Breast epithelium (tissue), 4 donors: ENCODE data around the gene NRIP2. TPM values are rescaled to one million over a fixed set of nuclear protein-coding genes. Genes with fewer than 3 reads are reported as not detected.
"Not testable (repeated sequence)": the region's sequence is repeated elsewhere in the genome, so short reads cannot be mapped to it uniquely, and the experiment has no call there.

Source experiments
- DNase-seq, 2 donors: peaks; one replicate each; pipeline ENCODE4 v3.0.0-alpha.2; 2019; ENCODE audit warnings: low spot score in 2 of 2
- H3K27ac ChIP-seq, 2 donors: fragments of 200-600 bp; sonication (generic) in 1 of 2; one replicate each; pipeline ENCODE4 v1.5.1; 2016 to 2019; ENCODE audit warnings: mild to moderate bottlenecking in 1 of 2
- H3K27me3 ChIP-seq, 2 donors: fragments of 200-600 bp; sonication (generic) in 1 of 2; one replicate each; pipeline versions ENCODE4 v1.5.1 to v1.6.0; 2017 to 2019; ENCODE audit warnings: control low read depth in 1 of 2, mild to moderate bottlenecking in 1 of 2
- H3K36me3 ChIP-seq: fragments of 200-600 bp; one replicate; pipeline ENCODE4 v1.5.1; 2019
- H3K4me1 ChIP-seq, 2 donors: fragments of 200-600 bp; sonication (generic); one replicate each; pipeline ENCODE4 v1.5.1; 2016 to 2019; ENCODE audit warnings: control low read depth in 1 of 2
- H3K4me3 ChIP-seq, 3 donors: fragments of 200-600 bp; sonication (generic); 1 replicate in 2 of 3; 2 replicates in 1 of 3; pipeline ENCODE4 v1.5.1; 2016 to 2019; ENCODE audit warnings: mild to moderate bottlenecking in 3 of 3, moderate library complexity in 2 of 3
- H3K9me3 ChIP-seq, 2 donors: fragments of 200-600 bp; sonication (generic) in 1 of 2; one replicate each; pipeline ENCODE4 v1.5.1; 2016 to 2019; ENCODE audit warnings: control low read depth in 1 of 2
- POLR2A ChIP-seq: fragments of 450-650 bp; IDR thresholded peaks from one replicate; pipeline ENCODE4 v1.6.1; 2016; ENCODE audit warnings: antibody characterized with exemption, mild to moderate bottlenecking, moderate library complexity
- POLR2AphosphoS5 ChIP-seq, 3 donors: sonication (generic); formaldehyde crosslinking; IDR thresholded peaks; one replicate each; pipeline ENCODE4 v1.6.1; 2017; ENCODE audit warnings: antibody characterized with exemption in 3 of 3
- intact Hi-C: fragments of 100-400 bp; cut with DNase I; formaldehyde crosslinking; loops from one replicate; pipeline ENCODE4 v1.15.1; 2023; ENCODE audit warnings: low total_unique reads
- total RNA-seq, 3 donors: library from RNA; depleted of rRNA; stranded (reverse); fragments of >200 nt; gene quantifications; one replicate each; pipeline ENCODE4 v1.1.0, GENCODE V29; 2016
- TF ChIP-seq, protein P1 (sequence below), 3 donors: fragments of 450-650 bp; IDR thresholded peaks; one replicate each; pipeline ENCODE4 v1.5.1; 2016 to 2017; ENCODE audit warnings: antibody characterized with exemption in 3 of 3, mild to moderate bottlenecking in 3 of 3, moderate library complexity in 3 of 3

NRIP2 gene
- total RNA-seq, 3 donors from 2014 or later = 0.16 to 1.6 (median 1.2) TPM

DNA sequence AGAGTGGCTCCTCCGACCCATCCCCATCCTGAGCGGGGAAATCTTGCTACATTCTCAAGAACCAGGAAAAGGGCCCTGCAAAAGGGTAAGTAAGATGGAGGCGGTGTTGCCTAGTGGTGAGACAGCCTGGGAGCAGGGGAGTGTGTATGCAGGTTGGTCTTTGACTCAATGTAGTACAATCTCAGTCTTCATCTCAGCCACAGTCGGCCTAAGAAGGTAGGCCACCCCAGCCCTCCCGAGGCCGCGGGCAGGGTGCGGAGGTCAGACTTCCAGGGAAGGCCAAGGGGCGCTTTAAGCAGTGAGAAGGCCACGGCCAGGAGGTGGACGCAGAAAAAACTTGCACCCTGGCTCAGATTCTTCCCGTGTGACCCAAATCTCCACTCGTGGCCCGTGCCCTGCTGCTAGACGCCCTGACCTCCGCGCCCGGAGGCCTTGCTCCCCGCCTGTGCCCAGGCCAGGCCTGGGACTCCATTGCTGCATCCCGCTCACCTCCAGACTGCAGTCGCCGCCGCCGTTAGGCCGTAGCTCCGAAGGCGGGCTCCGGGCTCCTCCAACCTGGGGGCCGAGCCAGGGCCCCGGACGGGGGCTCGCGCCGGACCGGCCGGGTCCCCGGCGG is 41.7 kb upstream of the NRIP2 start:
- no peaks in the 10 kb centered on the region for H3K36me3 ChIP-seq
- no peak for DNase-seq
- intact Hi-C loops = loop anchor here (5.0 kb wide), 1 partner anchor 64 kb away; the partner anchor contains the start of gene ITFG2
- H3K27ac ChIP-seq = peak overlapping the region in 1 of 2 donors; percentile 98
- H3K4me1 ChIP-seq = peaks cover 7 to 13% of the 10 kb centered on the region in 2 donors
- TF ChIP-seq, protein P1, sequence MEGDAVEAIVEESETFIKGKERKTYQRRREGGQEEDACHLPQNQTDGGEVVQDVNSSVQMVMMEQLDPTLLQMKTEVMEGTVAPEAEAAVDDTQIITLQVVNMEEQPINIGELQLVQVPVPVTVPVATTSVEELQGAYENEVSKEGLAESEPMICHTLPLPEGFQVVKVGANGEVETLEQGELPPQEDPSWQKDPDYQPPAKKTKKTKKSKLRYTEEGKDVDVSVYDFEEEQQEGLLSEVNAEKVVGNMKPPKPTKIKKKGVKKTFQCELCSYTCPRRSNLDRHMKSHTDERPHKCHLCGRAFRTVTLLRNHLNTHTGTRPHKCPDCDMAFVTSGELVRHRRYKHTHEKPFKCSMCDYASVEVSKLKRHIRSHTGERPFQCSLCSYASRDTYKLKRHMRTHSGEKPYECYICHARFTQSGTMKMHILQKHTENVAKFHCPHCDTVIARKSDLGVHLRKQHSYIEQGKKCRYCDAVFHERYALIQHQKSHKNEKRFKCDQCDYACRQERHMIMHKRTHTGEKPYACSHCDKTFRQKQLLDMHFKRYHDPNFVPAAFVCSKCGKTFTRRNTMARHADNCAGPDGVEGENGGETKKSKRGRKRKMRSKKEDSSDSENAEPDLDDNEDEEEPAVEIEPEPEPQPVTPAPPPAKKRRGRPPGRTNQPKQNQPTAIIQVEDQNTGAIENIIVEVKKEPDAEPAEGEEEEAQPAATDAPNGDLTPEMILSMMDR (IDR thresholded peaks at IDR 0.05) = no peak
- TF ChIP-seq POLR2A (no peak), POLR2AphosphoS5 (IDR thresholded peaks at IDR 0.05) (no peak)
- no peaks in the 10 kb centered on the region for H3K27me3 ChIP-seq
- no peaks in the 10 kb centered on the region for H3K9me3 ChIP-seq
- H3K4me3 ChIP-seq = peak overlapping the region; percentile 77 to 94 (median 90)

DNA sequence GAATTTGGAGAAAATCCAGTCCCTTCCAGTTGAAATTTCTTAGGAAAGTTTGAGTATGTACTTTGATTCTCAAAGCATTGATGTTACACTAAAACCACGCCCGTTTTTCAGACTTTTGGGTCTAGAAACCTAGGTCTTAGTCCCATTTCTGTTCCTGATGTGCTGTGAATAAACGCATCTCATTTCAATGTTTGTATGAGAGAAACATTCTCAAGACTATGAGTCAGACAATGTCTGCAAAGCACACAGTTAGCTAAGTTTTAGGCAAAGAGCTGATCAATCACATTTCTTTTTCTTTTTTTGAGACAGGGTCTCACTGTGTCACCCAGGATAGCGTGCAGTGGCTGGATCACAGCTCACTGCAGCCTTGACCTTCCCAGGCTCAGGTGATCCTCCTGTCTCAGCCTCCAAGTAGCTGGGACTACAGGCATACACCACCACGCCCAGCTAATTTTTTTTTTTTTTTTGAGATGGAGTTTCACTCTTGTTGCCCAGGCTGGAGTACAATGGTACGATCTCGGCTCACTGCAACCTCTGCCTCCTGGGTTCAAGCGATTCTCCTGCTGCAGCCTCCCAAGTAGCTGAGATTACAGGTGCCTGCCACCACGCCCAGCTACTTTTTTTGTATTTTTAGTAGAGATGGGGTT is 34.3 kb upstream of the NRIP2 start:
- H3K4me3 ChIP-seq, H3K27ac ChIP-seq, intact Hi-C loops, H3K9me3 ChIP-seq, H3K36me3 ChIP-seq, H3K4me1 ChIP-seq, H3K27me3 ChIP-seq, DNase-seq: not testable (repeated sequence)

DNA sequence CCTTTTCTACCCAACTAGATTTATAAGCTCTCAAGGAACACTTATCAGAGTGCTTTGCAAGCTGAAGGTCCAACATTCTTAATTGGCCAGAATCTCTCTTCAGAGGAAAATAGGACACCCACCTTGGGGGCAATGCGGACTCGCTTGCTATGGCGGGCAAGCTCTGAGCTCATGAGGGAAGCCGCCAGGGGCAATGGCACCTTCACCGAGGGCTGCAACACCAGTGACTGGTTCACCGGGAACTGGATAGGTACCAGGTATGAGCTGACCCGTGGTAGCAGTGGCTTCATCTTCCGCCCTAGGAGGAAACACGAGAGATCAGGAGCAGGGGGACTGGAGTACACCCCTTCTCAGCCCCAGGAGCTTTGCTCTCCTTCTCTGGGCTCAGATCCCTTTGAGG is 29.4 kb upstream of the NRIP2 start:
- H3K4me1 ChIP-seq = no peaks in the 10 kb centered on the region
- DNase-seq = no peak
- no peaks in the 10 kb centered on the region for H3K9me3 ChIP-seq
- no peaks in the 10 kb centered on the region for H3K36me3 ChIP-seq
- H3K27ac ChIP-seq = no peak overlapping the region
- intact Hi-C loops = no loop called here
- H3K4me3 ChIP-seq = no peak overlapping the region
- H3K27me3 ChIP-seq = no peaks in the 10 kb centered on the region
- no peak for TF ChIP-seq POLR2A
- TF ChIP-seq, protein P1 (IDR thresholded peaks at IDR 0.05) = no peak
- no peak for TF ChIP-seq POLR2AphosphoS5 (IDR thresholded peaks at IDR 0.05)

DNA sequence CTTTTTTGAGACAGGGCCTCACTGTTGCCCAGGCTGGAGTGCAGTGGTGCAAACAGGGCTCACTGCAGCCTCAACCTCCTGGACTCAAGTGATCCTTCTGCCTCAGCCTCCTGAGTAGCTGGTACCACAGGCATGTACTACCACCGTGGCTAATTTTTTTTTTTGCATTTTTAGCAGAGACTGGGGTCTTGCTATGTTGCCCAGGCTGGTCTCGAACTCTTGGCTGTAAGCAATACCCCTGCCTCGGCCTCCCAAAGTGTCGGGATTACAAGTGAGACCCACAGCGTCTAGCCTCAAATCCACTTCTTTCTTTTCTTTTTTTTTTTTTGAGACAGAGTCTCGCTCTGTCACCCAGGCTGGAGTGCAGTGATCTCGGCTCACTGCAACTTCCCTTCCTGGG is 28.6 kb upstream of the NRIP2 start:
- H3K27me3 ChIP-seq, H3K36me3 ChIP-seq, H3K27ac ChIP-seq, H3K9me3 ChIP-seq, H3K4me3 ChIP-seq, H3K4me1 ChIP-seq, intact Hi-C loops, DNase-seq: not testable (repeated sequence)

DNA sequence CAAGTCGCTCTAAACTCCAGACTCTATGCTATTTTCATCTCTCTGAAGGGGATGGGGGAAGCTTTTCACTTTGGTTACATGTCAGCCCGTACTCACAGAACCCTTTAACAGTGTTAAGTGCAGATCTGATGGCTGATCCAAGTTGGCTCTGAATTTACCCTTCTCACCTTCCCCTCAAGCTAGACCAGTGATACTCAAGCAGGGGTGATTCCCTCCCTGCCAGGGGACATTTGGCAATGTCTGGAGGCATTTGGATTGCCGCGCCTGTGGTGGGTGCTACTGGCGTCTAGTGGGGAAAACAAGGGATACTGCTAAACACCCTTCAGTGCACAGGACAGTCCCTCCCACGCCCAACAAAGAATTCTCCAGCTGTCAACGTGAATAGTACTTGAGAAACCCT is 28.0 kb upstream of the NRIP2 start:
- Histone ChIP-seq H3K36me3 (no peaks in the 10 kb centered on the region), H3K4me1 (no peaks in the 10 kb centered on the region), H3K27me3 (no peaks in the 10 kb centered on the region), H3K9me3 (no peaks in the 10 kb centered on the region), H3K27ac (no peak overlapping the region), H3K4me3 (no peak overlapping the region)
- intact Hi-C loops = no loop called here
- no peak for TF ChIP-seq POLR2AphosphoS5 (IDR thresholded peaks at IDR 0.05)
- TF ChIP-seq, protein P1 (IDR thresholded peaks at IDR 0.05) = no peak
- TF ChIP-seq POLR2A = no peak
- DNase-seq = no peak

DNA sequence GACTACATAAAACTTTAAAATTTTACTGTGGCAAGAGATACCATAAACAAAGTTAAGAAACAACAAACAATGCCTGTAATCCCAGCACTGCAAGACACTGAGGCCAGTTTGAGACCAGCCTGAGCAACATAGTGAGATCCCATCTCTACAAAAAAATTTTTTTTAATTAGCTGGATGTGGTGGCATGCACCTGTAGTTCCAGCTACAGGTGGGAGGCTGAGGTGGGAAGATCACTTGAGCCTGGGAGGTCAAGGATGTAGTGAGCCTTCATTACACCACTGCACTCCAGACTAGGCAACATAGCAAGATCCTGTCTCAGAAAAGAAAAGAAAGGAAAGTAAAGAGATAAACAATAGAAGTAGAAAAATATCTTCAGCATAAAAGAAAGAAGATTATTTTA is 25.3 kb upstream of the NRIP2 start:
- no peaks in the 10 kb centered on the region for H3K4me1 ChIP-seq
- no peak for DNase-seq
- H3K27ac ChIP-seq = no peak overlapping the region
- H3K9me3 ChIP-seq = no peaks in the 10 kb centered on the region
- no peaks in the 10 kb centered on the region for H3K27me3 ChIP-seq
- intact Hi-C loops = no loop called here
- no peak for TF ChIP-seq POLR2A
- no peak for TF ChIP-seq POLR2AphosphoS5 (IDR thresholded peaks at IDR 0.05)
- TF ChIP-seq, protein P1 (IDR thresholded peaks at IDR 0.05) = no peak
- H3K4me3 ChIP-seq = no peak overlapping the region
- H3K36me3 ChIP-seq = no peaks in the 10 kb centered on the region
